Jurkat, Clone E6-1 (cell line): ENCODE results near the gene TMED4.

Source experiments
- DNase-seq: peaks from one replicate; pipeline ENCODE4 v3.0.0-alpha.2; 2011; ENCODE audit warnings: low read depth, low spot score
- H3K4me3 ChIP-seq: 2 replicates; pipeline ENCODE4 v1.5.1; 2011; ENCODE audit warnings: mild to moderate bottlenecking, low read length, control low read depth, moderate library complexity

Gene TMED4

GRCh38 chr7:44530990-44531389 lies 51.0 kb downstream of the TMED4 start:
- DNase-seq = no peak
- H3K4me3 ChIP-seq = no peak overlapping the region
